Measurements from ENCODE around the gene ZNF274.
"Not testable (repeated sequence)": the region's sequence is repeated elsewhere in the genome, so short reads cannot be mapped to it uniquely, and the experiment has no call there.

Gene ZNF274

GRCh38 chr19:58212336-58213074 lies 29.6 kb downstream of the ZNF274 start:
- no peak for DNase-seq

- no peak for DNase-seq
Observed at GRCh38 chr19:58213075-58213369, 30.2 kb downstream of the ZNF274 start.

GRCh38 chr19:58217069-58217481 lies 34.2 kb downstream of the ZNF274 start:
- no peak for DNase-seq

- no peak for DNase-seq
Observed at GRCh38 chr19:58217607-58218391, 34.9 kb downstream of the ZNF274 start.

- peak; percentile 28 for DNase-seq
Observed at GRCh38 chr19:58218899-58219298, 36.0 kb downstream of the ZNF274 start.

GRCh38 chr19:58227964-58228584 lies 45.2 kb downstream of the ZNF274 start:
- no peak for DNase-seq

GRCh38 chr19:58228585-58229254 lies 45.9 kb downstream of the ZNF274 start, which contains the start of gene ZNF544:
TSS of gene ZNF544 (plus strand) at chr19:58228914. CDS start at chr19:58244024, 15,110 bp downstream.
- DNase-seq, result peak; percentile 61

GRCh38 chr19:58229255-58229639 lies 46.4 kb downstream of the ZNF274 start:
- peak; percentile 38 for DNase-seq

GRCh38 chr19:58237324-58237723 lies 54.5 kb downstream of the ZNF274 start:
- DNase-seq, result no peak

- no peak for DNase-seq
Observed at GRCh38 chr19:58243351-58243750, 60.5 kb downstream of the ZNF274 start.

GRCh38 chr19:58248886-58249285 lies 66.0 kb downstream of the ZNF274 start:
- DNase-seq, result no peak

GRCh38 chr19:58252102-58252685 lies 69.3 kb downstream of the ZNF274 start:
- DNase-seq, result no peak

- DNase-seq, result not testable (repeated sequence)
Observed at GRCh38 chr19:58258259-58258658, 75.4 kb downstream of the ZNF274 start.

- no peak for DNase-seq
Observed at GRCh38 chr19:58261600-58261967, 78.7 kb downstream of the ZNF274 start.

- no peak for DNase-seq
Observed at GRCh38 chr19:58261968-58262921, 79.4 kb downstream of the ZNF274 start.

GRCh38 chr19:58262922-58263296 lies 80.0 kb downstream of the ZNF274 start:
- DNase-seq, result no peak

All from activated T-cell treated with anti-CD3 and anti-CD28 coated beads, Interleukin-2, amount 50 U/mL, for 1 hour (primary cell).